Regular cardiac myocyte (primary cell): ENCODE data around the gene CCDC172. TPM values are rescaled to one million over a fixed set of nuclear protein-coding genes. Genes with fewer than 3 reads are reported as not detected.

Experiments used
- total RNA-seq: library from RNA; depleted of rRNA; stranded (reverse); fragments of >200 nt; gene quantifications from 2 replicates; pipeline ENCODE4 v1.2.3, GENCODE V29; 2014

Gene CCDC172
- total RNA-seq: not detected in 2 replicates

GRCh38 chr10:116324227-116324950 is at the start of gene CCDC172:
TSS of gene CCDC172 (plus strand) at chr10:116324448. CDS start at chr10:116325012, 564 bp downstream.

GRCh38 chr10:116427671-116428070 is 103.4 kb downstream of the CCDC172 start, which contains the start of gene PNLIPRP3:
TSS of gene PNLIPRP3 (plus strand) at chr10:116427847. CDS start at chr10:116428013, 166 bp downstream.

Other genes starting within 250 kb of the CCDC172 start
- gene GFRA1, start 51.2 kb upstream of the CCDC172 start, total RNA-seq: 0.19 and 0.56 TPM in 2 replicates
- not detected in 2 replicates for gene PNLIPRP3, start 103.4 kb downstream of the CCDC172 start, total RNA-seq
- gene PNLIP, start 221.5 kb downstream of the CCDC172 start, total RNA-seq: not detected in 2 replicates